Measurements from ENCODE around the gene PRKCD. TPM values are rescaled to one million over a fixed set of nuclear protein-coding genes. Genes with fewer than 3 reads are reported as not detected.

PRKCD gene
- total RNA-seq: 4.1 and 8.5 TPM in 2 replicates

GRCh38 chr3:53160660-53161449, at the start of gene PRKCD:
TSS of gene PRKCD (plus strand) at chr3:53161209. CDS start at chr3:53178423, 17,214 bp downstream.

DNA sequence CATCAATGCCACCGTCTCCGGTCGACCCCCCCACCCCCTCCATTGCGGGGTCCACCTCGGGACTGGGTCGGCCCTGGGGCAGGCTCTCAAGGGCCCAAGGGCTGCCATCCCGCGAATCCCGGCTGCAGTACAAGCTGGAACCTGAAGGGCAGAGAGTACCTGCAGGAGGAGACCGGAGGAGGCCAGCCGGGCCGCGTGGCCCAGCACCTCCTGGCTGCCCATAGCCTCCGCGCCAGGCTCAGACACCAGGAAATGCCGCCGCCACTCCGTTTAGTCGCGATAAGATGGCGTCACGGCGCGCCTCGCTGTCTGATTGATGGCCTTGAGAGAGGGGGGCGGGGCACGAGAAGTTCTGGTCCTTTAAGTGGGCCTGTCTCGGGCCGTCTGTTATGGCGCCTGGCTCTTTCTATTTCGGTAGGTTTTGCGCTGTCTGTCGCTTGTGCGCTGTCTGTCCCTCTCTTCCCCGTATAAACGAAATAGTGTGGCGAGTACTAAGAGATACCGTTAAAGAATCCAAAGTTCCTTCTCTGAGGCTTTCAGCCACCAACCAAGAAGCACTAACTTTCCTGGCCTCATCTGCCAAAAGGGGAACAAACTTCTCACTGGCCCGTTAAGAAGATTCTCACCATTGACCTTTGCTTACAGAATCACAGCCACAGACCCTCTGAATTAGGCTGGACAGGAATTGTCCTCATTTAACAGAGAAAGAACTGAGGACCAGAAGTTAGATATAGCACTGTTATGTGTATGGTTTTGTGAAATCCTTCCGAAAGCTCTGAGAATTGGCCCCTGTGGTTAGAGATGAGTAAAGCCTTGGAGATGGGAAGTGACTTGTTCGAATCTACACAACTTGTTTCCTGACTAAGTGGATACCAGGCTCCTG, 30.6 kb upstream of the PRKCD start, which contains the start of gene RFT1:
TSS of gene RFT1 (minus strand) at position 257 of the 883 bp plus-strand sequence. CDS start at position 222, 35 bp downstream.

Other genes with a start within 250 kb of the PRKCD start
- 1.3 and 2.5 TPM in 2 replicates for gene SFMBT1, start 115.1 kb upstream of the PRKCD start, total RNA-seq
- 26.6 and 35.8 TPM in 2 replicates for gene RFT1, start 30.8 kb upstream of the PRKCD start, total RNA-seq
- gene TKT, start 94.8 kb downstream of the PRKCD start, total RNA-seq: 544 and 550 TPM in 2 replicates
- gene DCP1A, start 186.3 kb downstream of the PRKCD start, total RNA-seq: 14.5 and 15.5 TPM in 2 replicates

Measured in mammary microvascular endothelial cell (primary cell).